GM23338 (cell line): ENCODE measurements around the gene TBC1D9B. TPM values are rescaled to one million over a fixed set of nuclear protein-coding genes. Genes with fewer than 3 reads are reported as not detected.

ENCODE experiments used
- ATAC-seq: fragments of 200-7000 bp; cut with Tn5 transposase; 3 replicates; pipeline ENCODE4 v1.9.1; 2020
- DNase-seq: peaks from one replicate; pipeline ENCODE4 v3.0.0-alpha.2; 2015; ENCODE audit warnings: low spot score
- H2AFZ ChIP-seq: fragments of 200-600 bp; sonication (generic); 2 replicates; pipeline ENCODE4 v1.8.0; 2016; ENCODE audit warnings: antibody characterized with exemption, mild to moderate bottlenecking, moderate library complexity
- H3F3A ChIP-seq: fragments of 200-600 bp; sonication (generic); replicated peaks from 2 replicates; pipeline ENCODE4 v1.8.0; 2017; ENCODE audit warnings: antibody characterized with exemption, mixed run types, low read depth
- H3K27ac ChIP-seq: fragments of 200-600 bp; sonication (generic); 2 replicates; pipeline ENCODE4 v1.6.1; 2016; ENCODE audit warnings: low read depth
- H3K27me3 ChIP-seq: fragments of 200-600 bp; sonication (generic); 2 replicates; pipeline ENCODE4 v1.8.0; 2016; ENCODE audit warnings: mild to moderate bottlenecking, mixed run types, moderate library complexity; ENCODE audit not compliant: insufficient read depth
- H3K36me3 ChIP-seq: fragments of 200-600 bp; sonication (generic); 2 replicates; pipeline ENCODE4 v1.8.0; 2016; ENCODE audit warnings: mild to moderate bottlenecking; ENCODE audit not compliant: insufficient read depth
- H3K4me1 ChIP-seq: fragments of 200-600 bp; sonication (generic); 2 replicates; pipeline ENCODE4 v1.8.0; 2016; ENCODE audit warnings: mild to moderate bottlenecking, moderate library complexity; ENCODE audit not compliant: insufficient read depth
- H3K4me2 ChIP-seq: fragments of 200-600 bp; sonication (generic); 2 replicates; pipeline ENCODE4 v1.7.1; 2017; ENCODE audit warnings: mixed run types
- H3K4me3 ChIP-seq: fragments of 200-600 bp; sonication (generic); 2 replicates; pipeline ENCODE4 v1.6.1; 2016; ENCODE audit warnings: mixed run types
- H3K79me2 ChIP-seq: fragments of 200-600 bp; sonication (generic); replicated peaks from 2 replicates; pipeline ENCODE4 v1.8.0; 2017; ENCODE audit warnings: mild to moderate bottlenecking; ENCODE audit not compliant: insufficient read depth
- H3K9me2 ChIP-seq: fragments of 200-600 bp; sonication (generic); 2 replicates; pipeline ENCODE4 v1.8.0; 2017; ENCODE audit not compliant: insufficient read depth
- H4K20me1 ChIP-seq: fragments of 200-600 bp; sonication (generic); replicated peaks from 2 replicates; pipeline ENCODE4 v1.8.0; 2017; ENCODE audit warnings: mild to moderate bottlenecking; ENCODE audit not compliant: insufficient read depth
- H3K27ac Mint-ChIP-seq: 2 replicates; pipeline ENCODE4 v1.8.0; 2020; ENCODE audit warnings: inconsistent platforms, mild to moderate bottlenecking, moderate library complexity, mixed read lengths
- H3K27me3 Mint-ChIP-seq: 3 replicates; pipeline ENCODE4 v1.8.0; 2022; ENCODE audit warnings: low read depth, mild to moderate bottlenecking, moderate library complexity, mixed read lengths, inconsistent platforms; ENCODE audit not compliant: insufficient read depth, poor library complexity
- H3K36me3 Mint-ChIP-seq: 3 replicates; pipeline ENCODE4 v1.8.0; 2021; ENCODE audit warnings: low read depth, mild to moderate bottlenecking, inconsistent platforms, moderate library complexity, mixed read lengths
- H3K4me1 Mint-ChIP-seq: 3 replicates; pipeline ENCODE4 v1.8.0; 2020; ENCODE audit warnings: mild to moderate bottlenecking, inconsistent platforms, mixed read lengths
- H3K4me3 Mint-ChIP-seq: 3 replicates; pipeline ENCODE4 v1.8.0; 2021; ENCODE audit warnings: moderate library complexity, mild to moderate bottlenecking, inconsistent platforms, mixed read lengths
- H3K9me3 Mint-ChIP-seq: 3 replicates; pipeline ENCODE4 v1.8.0; 2020; ENCODE audit warnings: moderate library complexity, mild to moderate bottlenecking, inconsistent platforms, mixed read lengths
- CREB1 ChIP-seq: fragments of 250-450 bp; sonication (Bioruptor Pico); IDR thresholded peaks from 2 replicates; pipeline ENCODE4 v1.5.0; 2020; ENCODE audit warnings: low read depth, mild to moderate bottlenecking, moderate library complexity
- ETS1 ChIP-seq: IDR thresholded peaks from 2 replicates; pipeline ENCODE4 v1.6.1; 2016; ENCODE audit warnings: antibody characterized with exemption
- EZH2phosphoT487 ChIP-seq: fragments of 200-600 bp; sonication (generic); IDR thresholded peaks from one replicate; pipeline ENCODE4 v1.8.1; 2018; ENCODE audit warnings: antibody characterized with exemption; ENCODE audit not compliant: unreplicated experiment
- JUNB ChIP-seq: IDR thresholded peaks from one replicate; pipeline ENCODE4 v1.6.1; 2016; ENCODE audit warnings: antibody characterized with exemption; ENCODE audit not compliant: unreplicated experiment
- POLR2AphosphoS5 ChIP-seq: IDR thresholded peaks from 2 replicates; pipeline ENCODE4 v1.6.1; 2016; ENCODE audit warnings: antibody characterized with exemption, low read depth
- REST ChIP-seq: IDR thresholded peaks from one replicate; pipeline ENCODE4 v1.6.1; 2018; ENCODE audit warnings: antibody characterized with exemption; ENCODE audit not compliant: unreplicated experiment
- ZNF114 ChIP-seq: fragments of 250-450 bp; sonication (Bioruptor Pico); IDR thresholded peaks from 2 replicates; pipeline ENCODE4 v1.5.0; 2020; ENCODE audit warnings: mild to moderate bottlenecking, moderate library complexity
- ZNF331 ChIP-seq: fragments of 250-450 bp; sonication (Bioruptor Pico); IDR thresholded peaks from 2 replicates; pipeline ENCODE4 v1.5.0; 2020; ENCODE audit warnings: low read depth, mild to moderate bottlenecking, moderate library complexity
- polyA plus RNA-seq: library from polyadenylated mRNA; unstranded; fragments of >200 nt; fragmentation: Nextera tagmentation; extraction: Ambion mirVana; gene quantifications from 2 replicates; pipeline ENCODE4 v1.2.1, GENCODE V29; 2016
- total RNA-seq: library from RNA; depleted of rRNA; stranded (reverse); fragments of >200 nt; shearing (Covaris generic); gene quantifications from 2 replicates; pipeline ENCODE4 v1.2.3, GENCODE V29; 2014
- TF ChIP-seq, protein P1 (sequence below): fragments of 250-450 bp; sonication (Bioruptor Pico); IDR thresholded peaks from 2 replicates; pipeline ENCODE4 v1.5.0; 2020; ENCODE audit warnings: mild to moderate bottlenecking, moderate library complexity

TBC1D9B gene
- total and polyA plus RNA-seq, 2 experiments from 2014 or later: 19.0 to 38.0 TPM

DNA sequence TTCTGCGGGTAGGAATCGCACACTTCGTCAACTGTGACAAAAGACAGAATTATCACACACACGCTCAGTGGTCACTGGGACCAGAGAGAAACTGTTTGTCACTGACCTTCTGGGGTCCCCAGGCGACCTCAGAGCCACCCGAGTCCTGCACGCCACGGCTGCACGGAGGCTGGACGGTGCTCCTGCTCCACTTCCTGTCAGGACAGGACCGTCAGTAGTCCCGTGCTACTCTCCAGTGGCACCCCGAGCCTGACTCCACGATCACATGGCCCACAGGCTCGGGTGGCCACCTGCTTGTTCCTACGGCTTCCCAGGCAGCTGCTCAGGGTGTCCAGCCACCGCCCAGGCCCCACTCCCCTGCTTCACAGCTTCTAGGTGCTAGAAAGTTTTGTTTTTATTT is 66.9 kb downstream of the TBC1D9B start:
- H3K4me3 ChIP-seq: no peak overlapping the region
- no peaks in the 10 kb centered on the region for H3K9me2 ChIP-seq
- no peak overlapping the region for H3K4me2 ChIP-seq
- Mint-ChIP-seq H3K27ac (no peak overlapping the region), H3K36me3 (peaks cover 82% of the 10 kb centered on the region), H3K9me3 (peaks cover 19% of the 10 kb centered on the region), H3K27me3 (peaks cover 26% of the 10 kb centered on the region), H3K4me1 (no peaks in the 10 kb centered on the region), H3K4me3 (no peak overlapping the region; the same call in 2 of the 3 replicates)
- ATAC-seq (no peak), DNase-seq (no peak)
- no peak overlapping the region for H3K27ac ChIP-seq
- H3K79me2 ChIP-seq: no peaks in the 10 kb centered on the region
- no peaks in the 10 kb centered on the region for H3K27me3 ChIP-seq
- H2AFZ ChIP-seq: no peak overlapping the region
- H4K20me1 ChIP-seq: 0 out of 2 replicates have a peak, but pooled peaks cover 2% of the 10 kb centered on the region
- peaks cover 9% of the 10 kb centered on the region for H3K36me3 ChIP-seq
- peaks cover 12% of the 10 kb centered on the region; the same call in 1 of the 2 replicates for H3F3A ChIP-seq
- no peaks in the 10 kb centered on the region for H3K4me1 ChIP-seq
- TF ChIP-seq CREB1 (CRISPR knock-in tag) (no peak), REST (no peak), POLR2AphosphoS5 (no peak), ZNF114 (CRISPR knock-in tag) (no peak), EZH2phosphoT487 (no peak), ETS1 (no peak), JUNB (no peak), ZNF331 (no peak)
- TF ChIP-seq, protein P1, sequence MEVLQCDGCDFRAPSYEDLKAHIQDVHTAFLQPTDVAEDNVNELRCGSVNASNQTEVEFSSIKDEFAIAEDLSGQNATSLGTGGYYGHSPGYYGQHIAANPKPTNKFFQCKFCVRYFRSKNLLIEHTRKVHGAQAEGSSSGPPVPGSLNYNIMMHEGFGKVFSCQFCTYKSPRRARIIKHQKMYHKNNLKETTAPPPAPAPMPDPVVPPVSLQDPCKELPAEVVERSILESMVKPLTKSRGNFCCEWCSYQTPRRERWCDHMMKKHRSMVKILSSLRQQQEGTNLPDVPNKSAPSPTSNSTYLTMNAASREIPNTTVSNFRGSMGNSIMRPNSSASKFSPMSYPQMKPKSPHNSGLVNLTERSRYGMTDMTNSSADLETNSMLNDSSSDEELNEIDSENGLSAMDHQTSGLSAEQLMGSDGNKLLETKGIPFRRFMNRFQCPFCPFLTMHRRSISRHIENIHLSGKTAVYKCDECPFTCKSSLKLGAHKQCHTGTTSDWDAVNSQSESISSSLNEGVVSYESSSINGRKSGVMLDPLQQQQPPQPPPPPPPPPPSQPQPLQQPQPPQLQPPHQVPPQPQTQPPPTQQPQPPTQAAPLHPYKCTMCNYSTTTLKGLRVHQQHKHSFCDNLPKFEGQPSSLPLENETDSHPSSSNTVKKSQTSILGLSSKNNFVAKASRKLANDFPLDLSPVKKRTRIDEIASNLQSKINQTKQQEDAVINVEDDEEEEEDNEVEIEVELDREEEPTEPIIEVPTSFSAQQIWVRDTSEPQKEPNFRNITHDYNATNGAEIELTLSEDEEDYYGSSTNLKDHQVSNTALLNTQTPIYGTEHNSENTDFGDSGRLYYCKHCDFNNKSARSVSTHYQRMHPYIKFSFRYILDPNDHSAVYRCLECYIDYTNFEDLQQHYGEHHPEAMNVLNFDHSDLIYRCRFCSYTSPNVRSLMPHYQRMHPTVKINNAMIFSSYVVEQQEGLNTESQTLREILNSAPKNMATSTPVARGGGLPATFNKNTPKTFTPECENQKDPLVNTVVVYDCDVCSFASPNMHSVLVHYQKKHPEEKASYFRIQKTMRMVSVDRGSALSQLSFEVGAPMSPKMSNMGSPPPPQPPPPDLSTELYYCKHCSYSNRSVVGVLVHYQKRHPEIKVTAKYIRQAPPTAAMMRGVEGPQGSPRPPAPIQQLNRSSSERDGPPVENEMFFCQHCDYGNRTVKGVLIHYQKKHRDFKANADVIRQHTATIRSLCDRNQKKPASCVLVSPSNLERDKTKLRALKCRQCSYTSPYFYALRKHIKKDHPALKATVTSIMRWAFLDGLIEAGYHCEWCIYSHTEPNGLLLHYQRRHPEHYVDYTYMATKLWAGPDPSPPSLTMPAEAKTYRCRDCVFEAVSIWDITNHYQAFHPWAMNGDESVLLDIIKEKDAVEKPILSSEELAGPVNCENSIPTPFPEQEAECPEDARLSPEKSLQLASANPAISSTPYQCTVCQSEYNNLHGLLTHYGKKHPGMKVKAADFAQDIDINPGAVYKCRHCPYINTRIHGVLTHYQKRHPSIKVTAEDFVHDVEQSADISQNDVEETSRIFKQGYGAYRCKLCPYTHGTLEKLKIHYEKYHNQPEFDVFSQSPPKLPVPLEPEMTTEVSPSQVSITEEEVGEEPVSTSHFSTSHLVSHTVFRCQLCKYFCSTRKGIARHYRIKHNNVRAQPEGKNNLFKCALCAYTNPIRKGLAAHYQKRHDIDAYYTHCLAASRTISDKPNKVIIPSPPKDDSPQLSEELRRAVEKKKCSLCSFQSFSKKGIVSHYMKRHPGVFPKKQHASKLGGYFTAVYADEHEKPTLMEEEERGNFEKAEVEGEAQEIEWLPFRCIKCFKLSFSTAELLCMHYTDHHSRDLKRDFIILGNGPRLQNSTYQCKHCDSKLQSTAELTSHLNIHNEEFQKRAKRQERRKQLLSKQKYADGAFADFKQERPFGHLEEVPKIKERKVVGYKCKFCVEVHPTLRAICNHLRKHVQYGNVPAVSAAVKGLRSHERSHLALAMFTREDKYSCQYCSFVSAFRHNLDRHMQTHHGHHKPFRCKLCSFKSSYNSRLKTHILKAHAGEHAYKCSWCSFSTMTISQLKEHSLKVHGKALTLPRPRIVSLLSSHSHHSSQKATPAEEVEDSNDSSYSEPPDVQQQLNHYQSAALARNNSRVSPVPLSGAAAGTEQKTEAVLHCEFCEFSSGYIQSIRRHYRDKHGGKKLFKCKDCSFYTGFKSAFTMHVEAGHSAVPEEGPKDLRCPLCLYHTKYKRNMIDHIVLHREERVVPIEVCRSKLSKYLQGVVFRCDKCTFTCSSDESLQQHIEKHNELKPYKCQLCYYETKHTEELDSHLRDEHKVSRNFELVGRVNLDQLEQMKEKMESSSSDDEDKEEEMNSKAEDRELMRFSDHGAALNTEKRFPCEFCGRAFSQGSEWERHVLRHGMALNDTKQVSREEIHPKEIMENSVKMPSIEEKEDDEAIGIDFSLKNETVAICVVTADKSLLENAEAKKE (CRISPR knock-in tag): no peak
